PC-9 (cell line): ENCODE measurements around the gene NR4A2. TPM values are rescaled to one million over a fixed set of nuclear protein-coding genes. Genes with fewer than 3 reads are reported as not detected.

Experiments
- BruUV-seq: library from RNA; stranded (reverse); fragments of 400-500 nt; replicated peaks from 2 replicates; lab custom pipeline; 2021; lab: Mats Ljungman, UMichigan
- CTCF ChIA-PET: fragments of 300-600 bp; sonication (Branson Sonifier 250); formaldehyde crosslinking; loops from one replicate; lab custom pipeline; 2022; ENCODE audit warnings: antibody characterized with exemption; lab: Charles Lee
- POLR2A ChIA-PET: fragments of 300-600 bp; sonication (Branson Sonifier 250); formaldehyde crosslinking; loops from one replicate; lab custom pipeline; 2022; ENCODE audit warnings: antibody characterized with exemption; ENCODE audit not compliant: unreplicated experiment; lab: Charles Lee
- DNase-seq, 2 experiments: peaks; one replicate each; pipeline versions ENCODE4 v3.0.0 to v3.0.0-alpha.2; 2015 to 2022; ENCODE audit warnings: mixed read lengths in 1 of 2
- H2AFZ ChIP-seq: fragments of 200-600 bp; sonication (generic); 2 replicates; pipeline ENCODE4 v1.8.1; 2017; ENCODE audit warnings: antibody characterized with exemption
- H3F3A ChIP-seq: fragments of 200-600 bp; sonication (generic); 2 replicates; pipeline ENCODE4 v1.8.1; 2017; ENCODE audit warnings: antibody characterized with exemption, mild to moderate bottlenecking, low read depth; ENCODE audit not compliant: insufficient read depth
- H3K27ac ChIP-seq: fragments of 200-600 bp; sonication (generic); 2 replicates; pipeline ENCODE4 v1.6.1; 2016; ENCODE audit warnings: mixed run types
- H3K27me3 ChIP-seq: fragments of 200-600 bp; sonication (generic); 2 replicates; pipeline ENCODE4 v1.6.1; 2016; ENCODE audit warnings: low read depth, mixed run types; ENCODE audit not compliant: insufficient read depth
- H3K36me3 ChIP-seq: fragments of 200-600 bp; sonication (generic); 2 replicates; pipeline ENCODE4 v1.6.1; 2016; ENCODE audit warnings: low read depth, mixed run types
- H3K4me1 ChIP-seq: fragments of 200-600 bp; sonication (generic); replicated peaks from 2 replicates; pipeline ENCODE4 v1.6.1; 2016; ENCODE audit warnings: mixed run types; ENCODE audit not compliant: insufficient read depth
- H3K4me2 ChIP-seq: fragments of 200-600 bp; sonication (generic); 2 replicates; pipeline ENCODE4 v1.6.1; 2017; ENCODE audit warnings: mixed run types
- H3K4me3 ChIP-seq: fragments of 200-600 bp; sonication (generic); 2 replicates; pipeline ENCODE4 v1.6.1; 2016; ENCODE audit warnings: mixed run types
- H3K79me2 ChIP-seq: fragments of 200-600 bp; sonication (generic); 2 replicates; pipeline ENCODE4 v1.6.1; 2017; ENCODE audit warnings: low read depth, mixed run types
- H3K9me2 ChIP-seq: fragments of 200-600 bp; sonication (generic); 2 replicates; pipeline ENCODE4 v1.8.1; 2017; ENCODE audit warnings: mild to moderate bottlenecking; ENCODE audit not compliant: insufficient read depth
- H3K9me3 ChIP-seq: fragments of 200-600 bp; sonication (generic); 2 replicates; pipeline ENCODE4 v1.8.1; 2016; ENCODE audit warnings: low read depth; ENCODE audit not compliant: insufficient read depth
- H4K20me1 ChIP-seq: fragments of 200-600 bp; sonication (generic); 2 replicates; pipeline ENCODE4 v1.8.1; 2017; ENCODE audit not compliant: insufficient read depth
- intact Hi-C: fragments of 100-400 bp; cut with micrococcal nuclease; formaldehyde crosslinking; loops from one replicate; pipeline ENCODE4 v1.10.0; 2022; ENCODE audit not compliant: unreplicated experiment
- total RNA-seq: library from RNA; stranded (reverse); gene quantifications from 2 replicates; pipeline ENCODE4 v1.2.3, GENCODE V29; 2021
- TF ChIP-seq, protein P1 (sequence below): fragments of 200-600 bp; sonication (generic); conservative IDR thresholded peaks from 2 replicates; pipeline ENCODE4 v1.6.1; 2017; ENCODE audit warnings: mixed run types, antibody characterized with exemption, mild to moderate bottlenecking, moderate library complexity

NR4A2 gene
- total RNA-seq, 1 experiment from 2014 or later, result 3.0 TPM

DNA sequence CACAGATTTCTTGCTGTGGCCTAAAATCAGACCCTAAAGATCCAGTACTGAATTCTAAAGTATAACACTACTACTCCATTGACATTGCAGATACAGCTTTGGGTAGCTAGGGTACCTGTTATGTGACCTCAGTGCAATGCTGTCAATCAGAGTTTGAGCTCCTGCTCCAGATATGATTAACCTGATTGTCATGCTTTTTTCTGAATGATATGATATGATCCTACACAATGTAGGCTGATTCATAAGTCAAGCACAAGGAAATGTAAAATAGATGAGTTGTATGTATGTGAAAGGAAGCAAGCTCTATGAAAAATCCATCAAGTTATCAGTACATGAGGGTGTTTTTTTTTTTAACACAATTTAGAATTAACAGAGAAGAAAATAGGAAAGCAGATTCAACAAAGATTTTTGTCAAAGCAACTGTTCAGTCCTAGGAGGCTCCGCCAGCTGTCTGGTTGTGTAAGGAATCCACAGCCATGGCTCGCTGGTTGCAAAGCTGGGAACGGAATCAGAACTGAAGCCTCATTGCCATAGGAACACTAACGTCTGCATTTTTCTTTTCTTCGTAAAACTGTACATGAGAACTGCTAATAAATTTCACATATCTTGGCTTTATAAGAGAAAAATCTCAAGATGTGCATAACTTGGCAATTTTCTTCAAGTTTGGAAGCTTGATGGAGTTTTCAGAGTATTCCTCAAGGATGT, 52.9 kb downstream of the NR4A2 start:
- H3K27me3 ChIP-seq, result no peaks in the 10 kb centered on the region
- no peak overlapping the region for H2AFZ ChIP-seq
- H3K4me3 ChIP-seq, result no peak overlapping the region
- CTCF ChIA-PET, result no interaction called here
- no peaks in the 10 kb centered on the region for H4K20me1 ChIP-seq
- no peak for DNase-seq
- TF ChIP-seq, protein P1, sequence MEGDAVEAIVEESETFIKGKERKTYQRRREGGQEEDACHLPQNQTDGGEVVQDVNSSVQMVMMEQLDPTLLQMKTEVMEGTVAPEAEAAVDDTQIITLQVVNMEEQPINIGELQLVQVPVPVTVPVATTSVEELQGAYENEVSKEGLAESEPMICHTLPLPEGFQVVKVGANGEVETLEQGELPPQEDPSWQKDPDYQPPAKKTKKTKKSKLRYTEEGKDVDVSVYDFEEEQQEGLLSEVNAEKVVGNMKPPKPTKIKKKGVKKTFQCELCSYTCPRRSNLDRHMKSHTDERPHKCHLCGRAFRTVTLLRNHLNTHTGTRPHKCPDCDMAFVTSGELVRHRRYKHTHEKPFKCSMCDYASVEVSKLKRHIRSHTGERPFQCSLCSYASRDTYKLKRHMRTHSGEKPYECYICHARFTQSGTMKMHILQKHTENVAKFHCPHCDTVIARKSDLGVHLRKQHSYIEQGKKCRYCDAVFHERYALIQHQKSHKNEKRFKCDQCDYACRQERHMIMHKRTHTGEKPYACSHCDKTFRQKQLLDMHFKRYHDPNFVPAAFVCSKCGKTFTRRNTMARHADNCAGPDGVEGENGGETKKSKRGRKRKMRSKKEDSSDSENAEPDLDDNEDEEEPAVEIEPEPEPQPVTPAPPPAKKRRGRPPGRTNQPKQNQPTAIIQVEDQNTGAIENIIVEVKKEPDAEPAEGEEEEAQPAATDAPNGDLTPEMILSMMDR, result no peak
- H3K27ac ChIP-seq, result no peak overlapping the region
- POLR2A ChIA-PET, result no interaction called here
- no peak overlapping the region for H3K4me2 ChIP-seq
- no peaks in the 10 kb centered on the region for H3K4me1 ChIP-seq
- intact Hi-C loops, result no loop called here
- H3F3A ChIP-seq, result no peaks in the 10 kb centered on the region
- no TSS peak for BruUV-seq
- H3K9me3 ChIP-seq, result no peaks in the 10 kb centered on the region
- H3K36me3 ChIP-seq, result no peaks in the 10 kb centered on the region
- H3K79me2 ChIP-seq, result no peaks in the 10 kb centered on the region
- no peaks in the 10 kb centered on the region for H3K9me2 ChIP-seq

Other genes with a start within 250 kb of the NR4A2 start
- 47.1 and 67.8 TPM in 2 replicates for gene GPD2, start 103.7 kb upstream of the NR4A2 start, total RNA-seq